ENCODE data around the gene STK11. TPM values are rescaled to one million over a fixed set of nuclear protein-coding genes. Genes with fewer than 3 reads are reported as not detected.

The STK11 gene
- total and polyA plus RNA-seq, 2 of the 4 experiments (the other 2 are of a cell fraction), result 39.3 to 42.8 TPM

- Histone ChIP-seq H2BK120ac (ENCODE audit: low read depth, low read length) (no peak overlapping the region), H2AK9ac (replicated peaks; ENCODE audit: low read depth, low read length, poor library complexity) (peak overlapping the region; percentile 91), H3K4me1 (ENCODE audit: control insufficient read depth, insufficient read depth, low read length) (peaks cover 30% of the 10 kb centered on the region), H2AFZ (replicated peaks; ENCODE audit: low read length, poor library complexity) (peak overlapping the region; percentile 72), H3K79me1 (ENCODE audit: low read depth in 1 of 2, low read length in 2 of 2) (peaks cover 10 to 38% of the 10 kb centered on the region in 2 experiments), H3K9me1 (ENCODE audit: insufficient read depth, low read length) (no peaks in the 10 kb centered on the region), H3K9ac (ENCODE audit: low read depth, low read length) (no peak overlapping the region), H3K4ac (ENCODE audit: low read depth, low read length) (no peak overlapping the region; the same call in 1 of the 2 replicates), H3K27ac (ENCODE audit: insufficient read depth, low read length) (peak overlapping the region; percentile 26; the same call in 1 of the 2 replicates), H2BK20ac (ENCODE audit: low read depth, low read length) (no peak overlapping the region), H3K18ac (ENCODE audit: low read depth, low read length) (no peak overlapping the region), H3K14ac (replicated peaks; ENCODE audit: low read depth, low read length) (0 out of 2 replicates have a peak overlapping the region, but pooled peaks have one; percentile 32), H3K9me3 (ENCODE audit: control insufficient read depth, insufficient read depth, low read length) (no peaks in the 10 kb centered on the region), H3K27me3 (ENCODE audit: control insufficient read depth, insufficient read depth, low read length) (no peaks in the 10 kb centered on the region), H3K4me2 (ENCODE audit: low read depth, low read length) (peak overlapping the region; percentile 78; the same call in 1 of the 2 replicates), H4K20me1 (ENCODE audit: insufficient read depth, low read length) (peaks cover 35% of the 10 kb centered on the region), H3K23ac (ENCODE audit: low read depth, low read length) (no peak overlapping the region), H4K91ac (ENCODE audit: insufficient read depth, low read depth, low read length) (no peak overlapping the region), H2BK15ac (ENCODE audit: low read depth, low read length) (no peak overlapping the region), H4K8ac (ENCODE audit: low read depth in 2 of 2, low read length in 2 of 2) (no peak overlapping the region; a peak in 1 of 4 replicates), H2BK5ac (ENCODE audit: low read depth, low read length, poor library complexity, severe bottlenecking) (no peak overlapping the region), H3K36me3 (ENCODE audit: control insufficient read depth, insufficient read depth, low read length) (peaks cover 32% of the 10 kb centered on the region), H3K4me3 (ENCODE audit: insufficient read depth, low read depth, low read length) (peak overlapping the region; percentile 94), H3K56ac (ENCODE audit: extremely low read depth, insufficient read depth, low read length) (no peak overlapping the region), H2AK5ac (ENCODE audit: low read depth, low read length) (peak overlapping the region; percentile 59), H4K5ac (ENCODE audit: low read depth, low read length) (no peak overlapping the region)
- WGBS, 2 experiments (ENCODE audit: extremely low coverage in 2 of 2, insufficient read length in 1 of 2), result 86% methylated on average over 4 of the region's 39 CpGs; no CpG with 5 or more reads in 1 of the 2 experiments
- in situ Hi-C loops (cut with MboI; ENCODE audit: low sequenced_read_pairs), result no loop called here
- ATAC-seq (ENCODE audit: low read depth) (no peak), DNase-seq (peak; percentile 50)
- intact Hi-C loops (cut with micrococcal nuclease), result no loop called here
- TF ChIP-seq MAZ (IDR thresholded peaks at IDR 0.05; ENCODE audit: borderline replicate concordance, low read depth, low read length) (no peak), FOS (IDR thresholded peaks at IDR 0.05; ENCODE audit: low read depth, low read length) (0 out of 2 replicates have a peak, but pooled peaks have one; percentile 3), RCOR1 (IDR thresholded peaks at IDR 0.05; ENCODE audit: insufficient replicate concordance, low read length) (no peak), USF2 (IDR thresholded peaks at IDR 0.05; ENCODE audit: low read depth, low read length) (no peak), CTCF (conservative IDR thresholded peaks at IDR 0.05; ENCODE audit: low read depth, low read length) (no peak)
- ChIA-PET CTCF (no interaction called here), POLR2A (ENCODE audit: unreplicated experiment) (no interaction called here)
- BruUV-seq (replicated peaks), result no TSS peak
- dilution Hi-C loops (cut with HindIII; ENCODE audit: low sequenced_read_pairs, unreplicated experiment), result no loop called here
These were observed 30.3 kb downstream of the STK11 start for GRCh38 chr19:1235625-1236538.

Measured in IMR-90 (cell line).